GM12872 (cell line): ENCODE results near the gene HMG20A.

Experiments used
- TF ChIP-seq, protein P1 (sequence below): IDR thresholded peaks from 3 replicates; pipeline ENCODE4 v1.5.1; 2011; ENCODE audit warnings: low read depth, mild to moderate bottlenecking, low read length, moderate library complexity; ENCODE audit not compliant: insufficient read depth

HMG20A gene

DNA sequence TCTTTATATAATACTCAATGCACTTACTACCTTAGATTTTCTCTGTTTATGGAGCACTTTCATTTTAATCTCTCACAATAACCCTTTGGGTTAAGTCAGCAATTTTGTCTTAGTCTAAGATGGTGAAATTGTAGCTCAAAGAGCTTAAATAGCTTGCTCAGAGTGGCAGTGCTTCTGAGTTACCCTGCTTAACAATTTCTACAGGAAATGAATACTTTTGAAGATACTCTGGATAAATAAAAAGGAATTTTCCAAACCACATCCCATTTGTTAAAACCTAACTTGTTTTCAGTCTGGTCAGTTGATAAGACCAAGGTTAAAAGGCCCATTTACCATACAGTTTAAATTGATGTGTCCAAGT is 37.2 kb downstream of the HMG20A start:
- TF ChIP-seq, protein P1, sequence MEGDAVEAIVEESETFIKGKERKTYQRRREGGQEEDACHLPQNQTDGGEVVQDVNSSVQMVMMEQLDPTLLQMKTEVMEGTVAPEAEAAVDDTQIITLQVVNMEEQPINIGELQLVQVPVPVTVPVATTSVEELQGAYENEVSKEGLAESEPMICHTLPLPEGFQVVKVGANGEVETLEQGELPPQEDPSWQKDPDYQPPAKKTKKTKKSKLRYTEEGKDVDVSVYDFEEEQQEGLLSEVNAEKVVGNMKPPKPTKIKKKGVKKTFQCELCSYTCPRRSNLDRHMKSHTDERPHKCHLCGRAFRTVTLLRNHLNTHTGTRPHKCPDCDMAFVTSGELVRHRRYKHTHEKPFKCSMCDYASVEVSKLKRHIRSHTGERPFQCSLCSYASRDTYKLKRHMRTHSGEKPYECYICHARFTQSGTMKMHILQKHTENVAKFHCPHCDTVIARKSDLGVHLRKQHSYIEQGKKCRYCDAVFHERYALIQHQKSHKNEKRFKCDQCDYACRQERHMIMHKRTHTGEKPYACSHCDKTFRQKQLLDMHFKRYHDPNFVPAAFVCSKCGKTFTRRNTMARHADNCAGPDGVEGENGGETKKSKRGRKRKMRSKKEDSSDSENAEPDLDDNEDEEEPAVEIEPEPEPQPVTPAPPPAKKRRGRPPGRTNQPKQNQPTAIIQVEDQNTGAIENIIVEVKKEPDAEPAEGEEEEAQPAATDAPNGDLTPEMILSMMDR = no peak

- TF ChIP-seq, protein P1 = no peak
Measured at GRCh38 chr15:77459031-77459430, 38.3 kb downstream of the HMG20A start.

DNA sequence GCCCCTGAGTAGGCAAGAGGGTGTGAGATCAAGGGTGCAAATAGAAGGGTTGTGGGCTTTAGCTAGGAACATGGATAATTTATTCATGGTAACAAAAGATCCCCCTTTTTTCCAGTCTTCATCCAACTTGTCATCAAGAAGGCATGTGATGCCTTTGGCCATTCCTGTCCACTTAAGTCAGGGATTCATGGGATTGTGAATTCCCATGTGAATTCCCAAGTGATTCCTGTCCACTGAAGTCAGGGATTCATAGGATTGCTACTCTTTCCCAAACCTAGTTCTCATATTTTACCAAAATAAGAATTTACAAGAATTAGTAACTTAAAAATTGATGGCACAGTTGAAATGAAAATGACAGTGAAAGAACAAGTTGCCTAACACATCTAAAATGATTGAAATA is 40.8 kb downstream of the HMG20A start:
- TF ChIP-seq, protein P1 = no peak

GRCh38 chr15:77464129-77464865 is 43.6 kb downstream of the HMG20A start:
- TF ChIP-seq, protein P1 = no peak

DNA sequence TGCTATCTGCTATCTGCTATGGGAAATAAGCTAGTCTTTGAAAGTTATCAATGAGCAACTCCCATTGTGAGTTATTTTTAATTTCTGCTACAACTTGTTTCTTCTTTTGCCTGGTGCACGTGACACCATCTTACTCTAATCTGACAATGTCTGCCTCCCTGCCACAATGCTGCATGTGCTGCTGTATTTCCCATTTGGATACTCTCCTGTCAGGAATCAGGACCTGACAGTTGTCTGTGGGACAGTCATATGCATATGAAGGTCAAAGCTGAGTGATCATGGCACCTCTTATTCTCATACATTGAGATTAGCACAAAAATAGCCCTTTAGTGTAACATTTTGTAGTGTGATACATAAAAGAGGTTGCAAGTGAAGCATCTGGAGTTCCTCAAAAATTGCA is 45.8 kb downstream of the HMG20A start:
- TF ChIP-seq, protein P1 = no peak

GRCh38 chr15:77468896-77469295 is 48.2 kb downstream of the HMG20A start:
- TF ChIP-seq, protein P1 = no peak

DNA sequence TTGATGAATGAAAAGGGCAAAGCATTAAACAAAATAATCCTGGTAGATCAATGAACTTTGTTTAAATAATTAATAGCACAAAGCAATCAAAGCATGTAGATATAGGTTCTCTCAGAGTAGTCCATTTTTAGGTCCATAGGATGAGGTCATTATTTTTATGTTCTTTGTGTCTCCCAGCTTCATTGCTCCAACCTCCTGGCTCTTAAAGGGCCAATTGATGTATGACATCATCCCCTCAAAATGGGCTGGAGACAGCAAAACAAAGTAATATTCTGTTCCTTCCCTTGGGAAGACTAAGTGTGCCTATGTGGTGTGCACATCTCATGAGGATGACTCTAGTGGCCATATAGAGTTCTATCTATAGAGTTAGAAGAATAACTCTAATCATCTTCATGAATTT is 49.5 kb downstream of the HMG20A start:
- TF ChIP-seq, protein P1 = no peak
